HG03095 (cell line): Measurements from ENCODE around the gene TNPO2.
"Not testable (repeated sequence)": the region's sequence is repeated elsewhere in the genome, so short reads cannot be mapped to it uniquely, and the experiment has no call there.

ENCODE experiments used
- ATAC-seq: cut with Tn5 transposase; IDR thresholded peaks from one replicate; pipeline ENCODE4 v1.9.1; 2021; ENCODE audit warnings: moderate library complexity; ENCODE audit not compliant: unreplicated experiment

Gene TNPO2

GRCh38 chr19:12706332-12706718 is 17.4 kb downstream of the TNPO2 start:
- no peak for ATAC-seq

GRCh38 chr19:12705654-12706331 is 17.9 kb downstream of the TNPO2 start:
- no peak for ATAC-seq

GRCh38 chr19:12705169-12705568 is 18.6 kb downstream of the TNPO2 start:
- no peak for ATAC-seq

- no peak for ATAC-seq
Measured at GRCh38 chr19:12703046-12703445, 20.7 kb downstream of the TNPO2 start.

DNA sequence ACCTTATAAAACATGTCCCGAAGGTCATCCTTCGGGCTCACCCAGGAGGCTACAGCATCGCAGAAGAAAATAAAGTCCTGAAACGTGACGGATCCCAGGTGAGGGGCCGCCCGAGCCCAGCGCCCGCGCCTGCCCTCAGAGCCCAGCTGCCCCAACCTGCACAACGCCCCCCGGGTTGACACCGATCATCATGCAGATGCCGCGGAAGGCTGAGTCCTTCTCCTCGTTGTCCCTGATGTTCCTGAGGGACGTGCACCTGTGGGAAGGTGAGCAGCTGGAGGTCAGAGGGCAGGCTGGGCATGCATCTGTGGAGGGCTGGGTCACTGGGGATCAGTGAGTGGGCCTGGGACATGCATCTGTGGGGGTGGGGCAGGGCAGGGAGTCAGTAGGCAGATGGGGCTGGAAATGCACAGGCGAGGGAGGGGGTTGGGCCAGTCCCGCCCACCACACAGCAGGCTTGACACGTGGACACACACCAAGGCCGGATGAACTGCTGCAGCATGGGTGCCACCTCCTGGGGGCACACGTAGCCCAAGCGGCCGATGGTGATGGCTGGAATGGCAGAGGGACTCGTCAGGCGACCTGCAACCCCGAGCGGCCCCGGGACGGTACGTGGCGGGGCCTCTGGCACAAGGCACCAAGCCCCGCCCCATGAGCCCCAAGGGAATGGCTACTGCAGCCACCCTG is 22.0 kb downstream of the TNPO2 start:
- ATAC-seq = no peak

GRCh38 chr19:12698138-12698537 is 25.6 kb downstream of the TNPO2 start:
- ATAC-seq = no peak

DNA sequence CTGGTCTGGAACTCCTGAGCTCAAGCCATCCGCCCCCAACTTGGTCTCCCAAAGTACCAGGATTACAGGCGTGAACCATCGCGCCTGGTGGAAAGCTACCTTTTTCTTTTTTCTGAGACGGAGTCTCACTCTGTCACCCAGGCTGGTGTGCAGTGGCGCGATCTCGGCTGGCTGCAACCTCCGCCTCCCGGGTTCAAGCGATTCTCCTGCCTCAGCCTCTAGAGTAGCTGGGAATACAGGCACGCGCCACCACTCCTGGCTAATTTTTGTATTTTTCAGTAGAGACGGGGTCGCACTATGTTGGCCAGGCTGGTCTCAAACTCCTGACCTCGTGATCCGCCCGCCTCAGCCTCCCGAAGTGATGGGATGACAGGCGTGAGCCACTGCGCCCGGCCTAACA is 26.3 kb downstream of the TNPO2 start:
- not testable (repeated sequence) for ATAC-seq

- ATAC-seq = peak; percentile 68
Measured at GRCh38 chr19:12696366-12697335, 27.1 kb downstream of the TNPO2 start, which contains the start of gene FBXW9. Gene FBXW9 (minus strand): TSS chr19:12696631. CDS start chr19:12696581, 50 bp downstream.

GRCh38 chr19:12695997-12696365 is 27.8 kb downstream of the TNPO2 start:
- no peak for ATAC-seq

DNA sequence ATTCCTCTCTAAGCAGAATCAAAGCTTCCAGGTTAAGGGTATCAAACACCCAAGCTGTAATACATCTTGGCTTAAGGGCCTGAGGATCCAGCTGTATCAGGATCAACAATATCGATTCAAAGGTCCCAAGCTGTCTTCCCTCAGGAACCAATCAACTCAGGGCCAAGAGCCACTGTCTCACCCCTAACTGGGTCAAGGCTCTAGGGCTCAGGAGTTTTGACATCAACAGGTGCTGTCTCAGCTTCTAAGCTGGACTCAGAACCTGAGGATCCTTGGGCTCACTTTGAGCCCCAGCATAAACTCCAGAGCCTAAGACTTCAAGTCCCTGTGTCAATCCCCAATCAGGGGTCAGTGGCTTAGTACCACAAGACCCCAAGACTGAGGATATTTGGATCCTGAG is 28.2 kb downstream of the TNPO2 start:
- ATAC-seq = no peak

DNA sequence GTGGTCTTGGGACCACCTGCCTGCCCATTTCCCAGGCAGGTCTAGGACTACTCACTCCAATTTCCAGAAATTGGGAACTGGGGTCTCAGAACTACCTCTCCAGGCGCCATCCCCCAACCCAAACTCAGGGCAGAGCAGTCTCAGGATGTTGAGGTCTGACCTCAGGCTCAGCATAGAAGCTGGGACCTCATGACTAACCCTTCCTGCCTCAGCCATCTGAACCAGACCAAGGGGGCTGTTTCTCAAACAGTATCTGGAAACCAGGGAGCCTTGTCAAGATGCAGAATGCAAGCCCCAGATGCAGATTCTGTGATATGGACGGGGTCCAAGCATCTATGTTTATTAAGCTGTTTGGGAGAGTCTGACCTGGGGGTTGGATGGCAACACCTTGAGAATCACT is 28.6 kb downstream of the TNPO2 start:
- no peak for ATAC-seq

DNA sequence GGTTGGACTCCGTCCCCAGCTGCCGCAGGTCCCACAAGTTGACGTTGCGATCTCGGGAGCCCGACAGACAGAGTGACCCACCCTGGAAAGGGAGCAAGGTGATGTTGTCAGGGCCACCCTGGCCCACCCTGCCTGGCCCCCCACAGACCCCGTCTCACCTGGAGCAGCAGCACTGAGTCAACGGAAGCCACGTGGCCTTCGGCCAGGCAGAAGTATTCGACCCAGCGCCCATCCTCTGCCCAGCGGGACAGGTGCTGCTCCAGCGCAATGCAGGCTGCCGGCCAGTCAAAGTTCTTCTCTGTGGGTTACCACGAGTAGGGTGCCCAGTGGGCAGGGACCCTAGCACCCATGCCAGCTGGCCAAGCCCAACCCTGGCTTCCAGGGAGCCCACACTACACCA is 29.1 kb downstream of the TNPO2 start:
- ATAC-seq = no peak

DNA sequence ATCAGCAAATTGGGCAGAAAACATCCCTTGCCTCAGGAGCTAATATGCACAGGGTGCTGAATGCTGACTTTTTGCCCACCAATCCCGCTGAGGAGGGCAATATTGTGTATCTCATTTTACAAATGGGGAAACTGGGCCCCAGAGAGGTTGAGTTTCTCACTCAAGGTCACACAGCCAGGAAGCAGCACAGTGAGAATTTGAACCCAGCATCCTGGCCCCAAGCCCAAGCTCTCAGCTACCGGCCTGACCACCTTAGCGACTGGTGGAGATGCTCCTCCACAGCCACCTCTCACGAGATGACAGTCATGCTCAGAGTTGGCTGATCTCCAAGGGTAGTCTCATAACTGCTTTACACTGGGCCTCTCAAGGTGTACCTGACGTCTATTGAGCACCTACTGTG is 30.8 kb downstream of the TNPO2 start:
- no peak for ATAC-seq

DNA sequence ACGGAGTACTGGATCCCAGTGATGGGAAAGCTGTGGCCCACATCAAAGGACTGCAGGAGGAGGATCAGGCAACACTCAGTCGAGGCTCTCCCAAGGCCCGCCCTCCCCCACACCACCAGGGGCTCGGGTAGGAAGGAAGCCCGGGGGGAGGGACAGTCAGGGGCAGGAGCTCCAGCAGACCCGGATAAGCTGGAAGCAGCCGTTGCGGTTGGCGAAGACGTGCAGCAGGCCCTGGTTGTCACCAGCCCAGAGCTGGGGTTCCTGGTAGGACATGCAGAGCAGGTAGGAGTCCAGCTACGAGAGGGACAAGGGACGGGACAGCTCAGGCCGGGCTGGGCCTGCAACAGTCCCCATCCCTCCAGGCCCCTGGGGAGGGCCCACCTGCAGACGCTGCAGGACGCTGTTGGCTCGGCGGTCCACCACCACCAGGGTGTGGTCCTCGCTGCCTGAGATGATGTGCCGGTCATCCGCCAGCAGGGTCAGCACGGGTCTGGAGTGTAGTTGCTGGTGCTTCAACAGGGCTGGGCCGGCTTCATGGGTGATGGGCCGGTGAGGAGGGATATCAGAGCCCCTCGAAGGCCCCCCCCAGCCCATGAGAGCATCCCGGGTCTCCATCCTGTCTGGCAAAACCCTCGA is 34.0 kb downstream of the TNPO2 start:
- ATAC-seq = no peak

GRCh38 chr19:12689012-12689411 is 34.7 kb downstream of the TNPO2 start:
- no peak for ATAC-seq

- no peak for ATAC-seq
Measured at GRCh38 chr19:12687496-12688196, 36.1 kb downstream of the TNPO2 start, which contains the start of gene GNG14. Gene GNG14 (plus strand): TSS chr19:12687998. CDS start chr19:12688049, 51 bp downstream.

DNA sequence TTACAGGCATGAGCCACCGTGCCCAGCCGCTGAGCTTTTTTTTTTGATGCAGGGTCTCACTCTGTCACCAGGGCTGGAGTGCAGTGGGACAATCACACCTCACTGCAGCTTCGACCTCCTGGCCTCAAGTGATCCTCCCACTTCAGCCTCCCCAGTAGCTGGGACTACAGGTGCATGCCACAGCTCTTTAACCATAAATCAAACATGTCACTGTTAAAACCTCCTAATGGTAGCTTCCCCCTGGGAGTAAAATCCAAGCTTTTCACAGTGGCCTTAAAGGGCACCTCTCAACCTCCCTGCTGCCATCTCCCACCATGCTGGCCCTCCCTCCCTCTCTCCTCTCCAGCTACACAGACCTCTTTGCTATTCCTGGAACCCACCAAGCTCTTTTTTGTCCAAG is 37.9 kb downstream of the TNPO2 start:
- no peak for ATAC-seq

DNA sequence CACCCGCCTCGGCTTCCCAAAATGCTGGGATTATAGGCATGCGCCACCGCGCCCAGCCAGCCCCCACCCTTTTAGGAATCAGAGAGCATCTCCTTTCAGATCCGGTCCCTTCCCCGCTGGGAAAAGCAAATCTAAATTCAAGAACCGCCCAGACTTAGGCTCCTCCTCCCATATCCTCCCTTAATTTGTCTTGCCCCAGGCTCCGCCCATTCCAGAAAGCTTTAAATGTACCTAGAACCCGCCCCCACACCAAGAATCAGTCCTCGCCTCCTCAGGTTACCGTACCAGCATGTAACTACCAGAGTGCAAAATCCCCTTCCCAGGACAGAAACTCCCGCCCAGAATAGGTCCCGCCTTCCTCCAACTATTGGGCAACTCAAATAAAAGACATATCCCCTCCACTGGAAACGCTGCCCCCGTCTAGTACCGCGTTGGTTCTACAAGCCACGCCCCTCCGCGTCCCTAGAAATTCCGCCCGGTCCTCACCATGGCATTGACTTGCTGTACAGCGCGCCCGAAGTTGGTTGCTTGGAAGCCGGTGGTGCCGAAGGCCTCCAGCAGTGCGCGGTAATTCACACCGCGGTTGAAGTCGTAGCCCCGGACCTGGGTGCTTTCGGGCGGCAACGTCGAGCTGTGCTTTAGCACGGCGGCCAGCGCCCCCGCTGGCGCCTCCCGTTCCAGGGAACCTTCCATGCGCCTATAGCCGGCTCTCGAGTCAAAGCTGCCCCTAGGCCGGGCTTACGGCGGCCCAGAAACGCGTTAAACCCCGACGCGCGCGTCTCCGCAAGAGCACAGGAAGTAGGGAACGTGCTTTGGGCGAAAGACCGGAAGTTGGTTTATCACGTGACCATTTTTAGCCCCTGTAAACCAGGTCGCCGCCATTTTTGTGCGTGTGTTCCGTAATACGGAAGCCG is 42.4 kb downstream of the TNPO2 start, which contains the start of gene DHPS:
DHPS (minus strand) TSS at position 807 of the 914 bp plus-strand sequence; CDS start at position 693, 114 bp downstream.
- ATAC-seq = peak; percentile 67

- no peak for ATAC-seq
Measured at GRCh38 chr19:12680034-12680433, 43.7 kb downstream of the TNPO2 start.
